ENCODE data around the gene CRTC1.
"Not testable (repeated sequence)": the region's sequence is repeated elsewhere in the genome, so short reads cannot be mapped to it uniquely, and the experiment has no call there.

The CRTC1 gene

GRCh38 chr19:18669883-18670282, 13.6 kb upstream of the CRTC1 start:
- DNase-seq (no peak), ATAC-seq (no peak)

DNA sequence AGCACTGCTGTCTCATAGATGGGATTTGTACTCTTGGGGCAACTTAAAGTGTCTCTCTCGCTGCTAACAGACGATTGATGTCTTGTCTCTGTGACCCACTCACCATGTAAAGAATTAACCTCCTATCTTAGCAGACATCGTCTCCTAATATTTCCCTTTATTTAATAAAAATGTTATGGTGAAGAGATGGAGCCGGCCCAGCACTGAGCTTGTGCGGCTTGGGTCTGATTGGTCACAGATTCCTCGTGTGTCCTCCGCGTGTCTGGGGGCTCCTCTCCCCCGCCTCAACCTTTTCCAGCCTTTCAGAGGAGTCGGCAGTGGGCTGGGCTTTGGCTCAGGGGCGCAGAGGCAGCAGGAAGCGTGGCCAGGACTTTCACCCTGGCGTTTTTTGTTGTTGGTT, 13.2 kb upstream of the CRTC1 start:
- ATAC-seq (no peak), DNase-seq (no peak)

- ATAC-seq (no peak), DNase-seq (no peak)
Measured at GRCh38 chr19:18671303-18672043, 12.0 kb upstream of the CRTC1 start.

DNA sequence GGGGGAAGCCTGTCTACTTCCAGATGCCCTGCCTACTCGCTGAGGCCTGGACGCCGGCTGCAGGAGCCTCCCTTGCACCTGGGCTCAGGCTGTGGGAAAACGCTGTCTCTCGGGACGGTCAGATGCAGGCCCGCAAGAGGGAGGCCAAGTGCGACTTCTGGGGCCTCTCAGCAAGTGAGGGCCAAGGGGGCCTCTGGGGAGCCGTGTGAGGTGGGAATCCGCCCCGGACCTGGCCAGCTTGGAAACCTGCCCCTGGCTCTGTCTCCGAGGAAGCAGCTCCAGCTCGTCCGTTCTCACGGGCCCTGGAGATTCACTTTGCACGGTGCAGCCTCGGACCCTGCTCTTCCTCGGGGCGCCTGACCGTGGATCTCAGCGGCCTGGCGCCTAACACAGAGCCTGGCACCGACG, 11.4 kb upstream of the CRTC1 start:
- no peak for ATAC-seq

GRCh38 chr19:18672606-18673337, 10.7 kb upstream of the CRTC1 start:
- no peak for ATAC-seq
- no peak for DNase-seq

More for the DNA sequence above, 11.4 kb upstream of the CRTC1 start:
- no peak for DNase-seq

- no peak for DNase-seq
- ATAC-seq, result no peak
Measured at GRCh38 chr19:18674616-18675015, 8.9 kb upstream of the CRTC1 start.

GRCh38 chr19:18675779-18676178, 7.7 kb upstream of the CRTC1 start:
- ATAC-seq, result no peak
- DNase-seq, result peak; percentile 41

GRCh38 chr19:18676692-18677091, 6.8 kb upstream of the CRTC1 start:
- ATAC-seq (no peak), DNase-seq (no peak)

GRCh38 chr19:18677156-18677555, 6.3 kb upstream of the CRTC1 start:
- DNase-seq, result no peak
- ATAC-seq, result no peak

GRCh38 chr19:18680148-18680547, 3.3 kb upstream of the CRTC1 start:
- DNase-seq, ATAC-seq: not testable (repeated sequence)

- ATAC-seq, result no peak
- no peak for DNase-seq
Measured at GRCh38 chr19:18682807-18683108, 722 bp upstream of the CRTC1 start.

GRCh38 chr19:18683958-18684641, 620 bp downstream of the CRTC1 start:
- DNase-seq (no peak), ATAC-seq (no peak)

DNA sequence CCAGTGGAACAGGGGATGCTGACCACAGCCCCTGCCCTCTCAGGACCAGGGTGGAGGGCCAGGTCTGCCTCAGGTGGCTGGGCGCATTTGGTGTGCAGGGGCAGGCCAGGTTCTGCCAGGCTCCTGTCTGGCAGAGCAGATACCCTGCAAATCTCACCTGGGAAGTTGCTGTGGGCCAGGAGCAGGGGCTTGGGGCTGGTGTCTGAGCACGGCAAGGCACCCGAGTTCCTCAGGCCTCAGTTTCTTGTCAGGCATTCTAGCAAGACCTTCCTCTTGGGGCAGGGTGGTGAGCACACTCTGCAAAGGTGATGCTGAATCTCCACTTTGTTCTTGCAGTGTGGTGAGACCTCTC, 1.1 kb downstream of the CRTC1 start:
- no peak for DNase-seq

GRCh38 chr19:18685597-18686190, 2.2 kb downstream of the CRTC1 start:
- ATAC-seq, result no peak
- DNase-seq, result no peak

More for the DNA sequence above, 1.1 kb downstream of the CRTC1 start:
- no peak for ATAC-seq

- no peak for DNase-seq
- ATAC-seq, result no peak
Measured at GRCh38 chr19:18687740-18688465, 4.4 kb downstream of the CRTC1 start.

GRCh38 chr19:18696023-18696422, 12.5 kb downstream of the CRTC1 start:
- DNase-seq, result no peak
- no peak for ATAC-seq

DNA sequence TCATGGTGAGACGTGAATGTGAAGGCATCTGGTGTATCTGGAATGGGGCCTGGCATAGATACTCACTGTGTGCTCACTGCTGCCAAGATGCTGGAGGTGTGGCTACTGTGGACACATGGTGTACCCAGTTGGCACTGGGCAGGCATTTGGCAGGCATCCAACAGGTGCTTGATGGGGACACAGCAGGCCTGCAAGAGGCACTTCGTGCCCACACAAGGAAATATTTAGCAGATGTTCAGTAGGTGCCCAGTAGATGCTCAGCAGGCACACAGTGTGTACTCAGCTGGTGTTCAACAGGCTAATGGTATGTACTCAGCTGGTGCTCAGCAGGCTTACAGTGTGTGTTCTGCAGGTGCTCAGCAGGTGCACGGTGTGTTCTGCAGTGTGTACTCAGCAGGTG, 14.2 kb downstream of the CRTC1 start:
- ATAC-seq, result no peak
- DNase-seq, result no peak

GRCh38 chr19:18698321-18699167, 15.1 kb downstream of the CRTC1 start:
- ATAC-seq, result no peak

DNA sequence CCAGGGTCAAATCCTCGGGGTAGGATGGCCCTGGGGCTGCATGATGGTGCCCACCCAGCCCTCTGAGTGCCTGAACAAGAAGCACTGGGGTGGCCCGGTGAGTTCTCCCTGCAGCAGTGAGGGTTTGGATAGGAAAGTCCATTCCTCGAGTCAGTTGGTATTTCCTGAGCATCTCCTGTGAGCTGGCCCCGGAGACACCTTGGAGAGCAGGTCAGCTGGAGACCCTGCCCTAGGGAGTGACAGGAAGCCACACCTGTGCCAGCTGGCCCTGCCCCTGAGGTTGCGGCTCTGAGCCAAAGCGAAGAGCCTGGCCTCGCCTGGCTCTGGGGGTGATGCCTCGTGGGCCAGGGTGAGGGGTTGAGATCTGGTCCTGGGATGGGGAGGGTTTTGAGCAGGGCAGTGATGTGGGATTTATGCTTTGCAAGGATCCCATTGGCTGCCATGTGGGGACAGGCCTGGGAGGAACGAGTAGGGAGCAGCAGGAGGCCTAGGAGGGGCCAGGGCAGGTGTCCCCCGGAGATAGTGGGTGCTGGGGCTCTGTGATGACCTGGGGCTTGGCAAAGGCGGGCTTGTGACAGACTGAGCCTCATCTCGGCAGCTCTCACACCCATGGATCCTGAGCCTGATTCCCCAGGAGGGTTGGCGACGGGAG, 16.0 kb downstream of the CRTC1 start:
- DNase-seq (no peak), ATAC-seq (peak; percentile 14)

More at GRCh38 chr19:18698321-18699167, 15.1 kb downstream of the CRTC1 start:
- DNase-seq, result no peak

DNA sequence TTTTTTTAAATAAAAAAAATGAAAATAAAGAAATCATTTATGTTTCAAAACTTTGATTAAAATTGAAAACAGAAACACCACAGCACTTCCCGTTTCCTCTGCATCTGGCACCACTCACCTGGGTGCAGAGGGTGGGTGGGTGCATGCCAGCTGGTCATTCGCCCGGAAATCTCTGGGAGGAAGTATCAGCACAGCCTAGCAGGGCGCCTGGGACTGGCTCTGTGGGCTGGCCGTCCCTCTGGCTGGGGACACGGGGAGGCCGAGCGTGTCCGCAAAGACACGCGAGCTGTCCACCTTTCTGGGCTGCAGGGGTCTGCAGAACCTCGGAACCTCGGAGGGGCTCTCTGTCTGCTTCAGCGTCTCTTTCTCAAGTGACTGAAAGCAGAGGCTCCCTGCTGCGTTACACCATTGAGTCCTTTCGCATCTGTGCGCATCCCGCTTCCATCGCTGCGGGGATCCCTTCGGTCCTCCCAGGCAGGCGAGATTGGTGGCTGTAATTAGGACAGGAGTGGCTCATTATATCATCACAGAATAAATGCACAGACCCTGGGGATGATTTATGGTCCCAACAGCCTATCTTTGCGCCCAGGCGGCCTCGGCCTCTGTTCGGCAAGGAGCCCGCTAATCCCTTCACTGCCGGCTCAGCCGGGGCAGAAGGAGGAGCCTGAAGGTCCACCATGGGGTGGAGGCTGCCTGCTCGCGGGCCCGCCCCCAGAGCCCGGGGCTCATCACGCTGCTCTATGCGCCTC, 17.2 kb downstream of the CRTC1 start:
- ATAC-seq (peak; percentile 93), DNase-seq (peak; percentile 74)
